GM18907 (cell line): ENCODE data around the gene SPIB.
"Not testable (repeated sequence)": the region's sequence is repeated elsewhere in the genome, so short reads cannot be mapped to it uniquely, and the experiment has no call there.

ENCODE experiments used
- ATAC-seq: cut with Tn5 transposase; IDR thresholded peaks from one replicate; pipeline ENCODE4 v1.9.1; 2021; ENCODE audit warnings: mild to moderate bottlenecking, moderate library complexity; ENCODE audit not compliant: unreplicated experiment

The SPIB gene

GRCh38 chr19:50465986-50466705 lies 47.4 kb downstream of the SPIB start:
- no peak for ATAC-seq

DNA sequence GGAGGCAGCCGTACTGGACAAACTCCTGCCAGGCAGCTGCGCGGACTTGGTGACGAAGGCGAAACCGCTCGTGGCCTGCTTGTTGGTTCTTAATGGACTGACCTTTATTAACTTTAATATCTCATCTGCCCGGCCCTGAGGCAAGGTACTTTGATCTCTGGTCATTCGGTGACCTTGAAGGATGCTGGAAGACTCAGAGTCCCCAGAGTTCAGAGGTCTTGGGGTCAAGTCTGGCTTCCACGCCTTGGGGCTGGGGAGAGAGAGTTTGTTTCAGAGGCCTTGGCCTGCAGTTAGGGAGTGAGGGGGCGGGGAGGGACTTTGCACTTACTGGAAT lies 47.9 kb downstream of the SPIB start:
- no peak for ATAC-seq

GRCh38 chr19:50467566-50467965 lies 48.8 kb downstream of the SPIB start:
- ATAC-seq: no peak

- no peak for ATAC-seq
Measured at GRCh38 chr19:50468818-50469217, 50.1 kb downstream of the SPIB start.

DNA sequence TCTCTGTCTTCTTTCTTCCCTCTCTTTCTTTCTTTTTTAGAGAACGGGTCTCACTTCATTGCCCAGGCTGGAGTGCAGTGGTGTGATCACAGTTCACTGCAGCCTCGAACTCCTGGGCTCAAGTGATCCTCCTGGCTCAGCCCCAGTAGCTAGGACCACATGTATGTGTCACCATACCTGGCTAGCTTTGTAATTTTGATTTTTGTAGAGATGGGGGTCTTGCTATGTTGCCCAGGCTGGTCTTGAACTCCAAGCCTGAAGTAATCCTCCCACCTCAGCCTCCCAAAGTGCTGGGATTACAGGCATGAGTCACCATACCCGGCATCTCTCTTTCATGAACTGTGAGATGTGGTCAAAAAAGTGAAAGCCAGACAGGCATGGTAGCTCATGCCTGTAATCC lies 54.6 kb downstream of the SPIB start:
- ATAC-seq: not testable (repeated sequence)

GRCh38 chr19:50475101-50475568 lies 56.4 kb downstream of the SPIB start:
- no peak for ATAC-seq

DNA sequence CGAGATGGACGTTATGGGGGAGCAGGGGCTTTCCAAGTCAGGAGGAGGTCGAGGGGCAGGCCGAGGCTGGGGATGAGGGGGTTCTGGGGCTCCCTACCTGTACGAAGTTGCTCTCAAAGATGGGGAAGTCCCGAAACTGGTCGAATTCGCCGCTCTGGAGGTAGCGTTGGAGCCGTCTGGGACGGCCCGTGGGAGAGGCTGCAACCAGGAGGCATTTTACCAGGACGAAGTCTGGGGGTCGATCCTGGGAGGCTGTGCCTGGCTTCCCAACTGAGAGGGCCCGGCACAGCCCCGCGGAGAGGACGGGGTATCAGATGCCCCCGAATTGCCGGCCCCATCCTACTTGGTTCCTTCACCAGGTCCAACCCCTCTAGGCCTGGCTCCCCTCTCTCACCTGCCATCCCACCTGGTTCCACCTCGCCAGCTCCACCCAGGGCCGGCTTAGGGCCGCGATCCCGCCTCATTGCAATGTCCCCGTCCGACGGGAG lies 57.0 kb downstream of the SPIB start:
- peak; percentile 7 for ATAC-seq

DNA sequence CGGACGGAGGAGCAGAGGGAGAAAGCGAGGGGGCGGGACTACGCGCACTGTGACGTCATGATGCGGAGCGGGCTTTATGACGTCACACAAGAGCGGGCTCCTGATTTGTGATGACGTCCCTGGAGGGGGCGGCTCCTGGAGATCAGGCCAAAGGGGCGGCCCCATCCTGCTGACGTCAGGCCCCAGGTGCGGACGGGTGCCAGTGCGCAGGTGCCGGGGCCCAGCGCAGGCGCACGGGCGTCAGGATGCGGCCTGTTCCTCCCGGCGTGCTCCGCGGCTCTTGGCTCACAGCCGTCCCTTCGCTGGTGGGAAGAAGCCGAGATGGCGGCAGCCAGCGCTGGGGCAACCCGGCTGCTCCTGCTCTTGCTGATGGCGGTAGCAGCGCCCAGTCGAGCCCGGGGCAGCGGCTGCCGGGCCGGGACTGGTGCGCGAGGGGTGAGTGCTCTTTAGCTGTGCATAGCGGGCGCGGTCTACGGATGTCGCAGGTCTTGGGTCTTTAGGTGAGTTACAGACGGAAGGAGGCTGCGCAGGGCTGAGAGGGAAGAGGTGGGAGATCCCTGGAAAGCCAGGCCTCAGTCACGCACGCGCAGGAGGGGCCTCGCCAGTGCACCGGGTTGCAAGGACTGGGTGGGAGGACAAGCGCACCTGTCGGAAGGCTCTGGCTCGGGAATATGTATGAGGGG lies 57.6 kb downstream of the SPIB start, which contains the start of the genes EMC10 and GARIN5A:
Gene EMC10, plus strand, starts transcription at position 284 of the 683 bp plus-strand sequence. Its CDS starts 38 bp downstream, at position 322.
Gene GARIN5A, minus strand, starts transcription at position 625 of the 683 bp plus-strand sequence. Its CDS starts 460 bp downstream, at position 165.
- ATAC-seq: peak; percentile 75

DNA sequence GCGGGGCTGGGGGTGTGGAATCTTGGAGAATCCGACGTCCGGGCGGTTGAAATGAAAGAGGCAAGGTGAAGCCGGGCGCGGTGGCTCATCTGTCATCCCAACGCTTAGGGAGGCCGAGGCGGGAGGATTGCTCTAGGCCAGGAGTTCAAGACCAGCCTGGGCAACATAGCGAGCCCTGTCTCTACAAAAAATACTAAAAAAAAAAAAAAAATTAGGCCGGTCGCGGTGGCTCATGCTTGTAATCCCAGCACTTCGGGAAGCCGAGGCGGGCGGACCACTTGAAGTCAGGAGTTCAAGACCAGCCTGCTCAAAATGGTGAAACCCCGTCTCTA lies 58.1 kb downstream of the SPIB start:
- ATAC-seq: no peak

DNA sequence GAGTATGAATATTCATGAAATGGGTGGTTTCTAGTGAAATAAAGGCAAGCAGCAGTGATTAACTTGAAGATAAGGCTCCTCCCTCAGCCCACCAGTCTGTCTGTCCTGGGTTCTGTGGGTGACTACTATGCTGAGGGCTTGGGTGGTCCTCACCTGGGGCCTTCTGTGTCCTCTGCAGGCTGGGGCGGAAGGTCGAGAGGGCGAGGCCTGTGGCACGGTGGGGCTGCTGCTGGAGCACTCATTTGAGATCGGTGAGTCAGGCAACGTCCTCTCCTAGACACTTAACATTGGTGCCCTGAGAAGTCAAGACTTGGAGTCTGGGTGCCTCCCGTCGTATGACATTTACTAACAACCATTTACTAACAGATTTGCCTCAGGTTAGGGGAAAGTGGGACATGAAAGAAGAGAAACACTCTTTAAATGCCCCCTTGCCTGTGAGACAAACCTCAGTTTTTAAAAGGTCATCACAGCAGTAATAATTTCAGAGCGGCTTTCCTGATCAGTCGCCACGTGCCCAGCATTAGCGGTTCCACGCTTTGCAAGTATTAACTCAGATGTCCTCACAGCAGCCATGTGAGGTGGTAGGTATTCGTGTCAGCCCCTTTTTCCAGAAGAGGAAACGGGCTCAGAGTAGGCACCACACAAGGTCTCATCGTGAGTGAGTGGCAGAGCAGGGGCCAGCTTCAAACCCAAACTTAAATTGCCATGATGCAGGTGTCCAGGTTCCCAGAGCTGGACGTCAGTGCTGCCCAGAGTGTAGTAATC lies 59.2 kb downstream of the SPIB start:
- no peak for ATAC-seq

GRCh38 chr19:50478901-50479715 lies 60.4 kb downstream of the SPIB start:
- ATAC-seq: no peak

GRCh38 chr19:50479761-50480251 lies 61.1 kb downstream of the SPIB start:
- no peak for ATAC-seq

DNA sequence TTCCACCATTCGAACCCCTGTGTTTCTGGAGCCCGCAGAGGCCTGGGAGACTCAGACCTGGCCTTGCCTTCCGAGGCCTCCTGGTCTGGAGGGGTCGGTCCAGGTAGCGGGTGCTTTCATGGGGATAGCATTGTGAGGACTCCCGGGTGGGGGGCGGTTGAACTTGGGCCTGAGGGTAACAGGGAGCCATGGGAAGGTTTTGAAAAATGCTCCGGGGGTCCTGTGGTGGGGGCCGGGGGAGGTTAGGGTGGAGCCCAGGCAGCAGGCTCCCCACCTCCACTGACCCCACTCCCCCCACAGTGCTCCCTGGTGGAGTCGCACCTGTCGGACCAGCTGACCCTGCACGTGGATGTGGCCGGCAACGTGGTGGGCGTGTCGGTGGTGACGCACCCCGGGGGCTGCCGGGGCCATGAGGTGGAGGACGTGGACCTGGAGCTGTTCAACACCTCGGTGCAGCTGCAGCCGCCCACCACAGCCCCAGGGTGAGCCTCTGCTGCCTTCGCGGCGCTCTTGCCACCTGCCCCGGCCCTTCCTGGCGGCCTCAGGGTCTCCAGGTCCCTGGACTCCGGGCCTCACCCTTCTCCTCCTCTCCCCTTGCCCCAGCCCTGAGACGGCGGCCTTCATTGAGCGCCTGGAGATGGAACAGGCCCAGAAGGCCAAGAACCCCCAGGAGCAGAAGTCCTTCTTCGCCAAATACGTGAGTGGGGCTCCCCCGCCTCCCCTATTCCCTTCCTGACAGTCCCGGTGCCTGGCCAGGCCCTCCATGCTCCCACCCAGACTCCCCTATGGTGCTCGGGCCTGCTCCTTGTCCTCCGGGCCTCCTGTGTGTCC lies 61.8 kb downstream of the SPIB start:
- ATAC-seq: no peak
